ENCODE results near the gene FANCD2.
"Not testable (repeated sequence)": the region's sequence is repeated elsewhere in the genome, so short reads cannot be mapped to it uniquely, and the experiment has no call there.

The FANCD2 gene

DNA sequence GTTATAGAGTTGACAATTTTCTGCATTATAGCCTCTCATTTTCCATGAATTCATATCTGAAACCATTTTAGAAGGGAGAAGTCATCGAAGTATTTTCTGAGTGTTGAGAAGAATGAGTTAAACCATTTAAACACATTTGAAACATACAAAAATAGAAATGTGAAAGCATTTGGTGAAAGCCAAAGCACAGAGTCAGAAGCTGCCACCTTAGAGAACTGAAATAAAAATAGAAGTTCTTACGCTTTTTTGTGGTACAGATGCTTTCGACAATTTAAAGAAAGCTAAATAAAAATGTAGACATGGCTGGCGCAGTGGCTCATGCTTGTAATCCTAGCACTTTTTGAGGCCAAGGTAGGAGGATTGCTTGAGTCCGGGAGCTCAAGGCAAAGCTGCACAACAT lies 72.8 kb downstream of the FANCD2 start:
- DNase-seq (ENCODE audit: low read depth, low spot score) = no peak

DNA sequence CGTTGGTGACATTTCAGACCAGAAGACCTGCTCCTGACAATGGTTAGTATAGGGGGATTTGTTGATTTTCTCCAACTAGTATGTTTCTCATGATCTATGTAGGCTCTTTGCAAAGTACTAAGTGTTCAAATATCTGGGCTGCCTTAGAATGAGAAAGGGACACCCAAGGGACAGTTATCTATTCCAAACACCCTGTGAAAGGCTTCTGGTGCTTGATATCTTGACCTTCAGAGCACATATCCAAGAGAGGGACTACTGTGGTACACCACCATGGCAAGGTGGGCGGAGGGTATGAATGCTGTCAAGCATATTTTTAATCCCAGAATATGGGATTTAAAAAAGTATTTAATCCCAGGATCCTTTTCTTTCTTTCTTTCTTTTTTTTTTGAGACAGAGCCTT lies 80.7 kb downstream of the FANCD2 start:
- no peak for DNase-seq (ENCODE audit: low read depth, low spot score)

DNA sequence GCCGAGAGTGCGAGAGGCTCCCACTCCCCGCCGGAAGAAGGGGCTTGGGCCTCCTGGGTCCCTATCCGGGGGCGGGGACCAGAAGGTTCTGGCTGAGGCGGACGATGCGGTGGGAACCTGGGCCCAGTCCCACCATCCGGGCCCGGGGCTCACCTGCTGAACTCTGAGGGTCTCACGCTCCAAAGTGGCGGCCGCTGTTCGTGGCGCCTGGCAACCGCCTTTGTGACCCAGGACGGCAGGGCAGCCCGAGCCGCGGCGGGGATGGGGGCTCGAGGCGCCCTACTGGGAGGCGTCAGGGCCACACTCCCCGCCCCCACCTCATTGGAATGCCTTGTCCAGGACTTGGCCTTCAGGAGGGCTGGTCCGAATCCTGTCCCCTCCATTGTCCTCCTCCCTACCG lies 81.9 kb downstream of the FANCD2 start, which contains the start of gene FANCD2OS:
FANCD2OS (minus strand) TSS at position 165 of the 400 bp plus-strand sequence. CDS start 3,481 bp downstream, outside the sequence.
- no peak for DNase-seq (ENCODE audit: low read depth, low spot score)

DNA sequence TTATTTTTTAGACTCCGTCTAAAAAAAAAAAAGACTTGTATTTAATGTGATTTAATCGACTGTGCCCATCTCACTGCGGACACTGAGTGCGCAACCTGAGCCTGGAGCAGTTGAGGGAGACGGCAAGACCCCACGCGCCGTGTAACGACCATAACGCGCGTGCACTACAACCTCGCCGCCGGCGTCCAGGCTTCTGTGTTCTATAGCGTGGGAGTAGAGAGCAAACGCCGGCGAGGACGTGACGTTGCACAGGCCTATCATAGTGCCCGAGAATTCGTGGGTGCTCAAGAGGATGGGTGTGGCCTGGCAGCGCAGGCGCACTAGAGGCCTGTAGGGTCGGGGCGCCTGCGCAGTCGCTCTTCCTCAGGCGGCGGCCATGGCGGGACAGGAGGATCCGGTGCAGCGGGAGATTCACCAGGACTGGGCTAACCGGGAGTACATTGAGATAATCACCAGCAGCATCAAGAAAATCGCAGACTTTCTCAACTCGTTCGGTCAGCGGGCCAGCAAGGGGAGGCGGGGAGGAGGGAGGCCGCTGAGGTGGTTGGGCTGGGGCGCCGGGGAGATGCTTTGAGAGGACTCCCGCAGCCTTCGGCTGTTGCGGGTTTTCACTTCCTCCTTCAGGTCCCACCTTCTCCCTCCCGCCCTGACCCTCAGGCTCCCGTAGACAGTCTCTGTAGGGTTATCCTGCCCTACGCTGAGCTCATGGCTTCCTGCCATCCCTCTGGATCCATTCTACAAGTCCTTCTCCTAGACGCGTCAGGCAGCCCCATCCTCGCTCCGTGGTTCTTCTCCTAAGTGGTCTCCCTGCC lies 89.3 kb downstream of the FANCD2 start, which contains the start of gene BRK1:
BRK1 (plus strand) TSS at position 350 of the 812 bp plus-strand sequence; CDS start at position 377, 27 bp downstream.
- peak; percentile 98 for DNase-seq (ENCODE audit: low read depth, low spot score)

DNA sequence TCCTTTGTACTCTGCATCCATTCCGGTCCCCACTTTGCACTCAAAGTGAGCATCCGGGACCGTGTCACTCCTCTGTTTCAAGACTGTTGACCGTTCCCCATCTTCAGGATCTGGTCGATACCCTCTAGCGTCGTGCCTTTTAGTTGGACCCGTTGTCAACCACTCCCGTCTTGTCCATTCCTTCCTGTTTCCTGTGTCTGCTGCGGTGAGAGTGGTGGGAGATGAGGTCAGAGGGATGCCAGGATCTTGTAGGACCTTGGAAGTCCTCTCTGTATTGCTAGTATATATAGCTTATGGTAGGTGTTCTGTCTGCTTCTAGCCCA lies 89.9 kb downstream of the FANCD2 start:
- peak; percentile 64 for DNase-seq (ENCODE audit: low read depth, low spot score)

DNA sequence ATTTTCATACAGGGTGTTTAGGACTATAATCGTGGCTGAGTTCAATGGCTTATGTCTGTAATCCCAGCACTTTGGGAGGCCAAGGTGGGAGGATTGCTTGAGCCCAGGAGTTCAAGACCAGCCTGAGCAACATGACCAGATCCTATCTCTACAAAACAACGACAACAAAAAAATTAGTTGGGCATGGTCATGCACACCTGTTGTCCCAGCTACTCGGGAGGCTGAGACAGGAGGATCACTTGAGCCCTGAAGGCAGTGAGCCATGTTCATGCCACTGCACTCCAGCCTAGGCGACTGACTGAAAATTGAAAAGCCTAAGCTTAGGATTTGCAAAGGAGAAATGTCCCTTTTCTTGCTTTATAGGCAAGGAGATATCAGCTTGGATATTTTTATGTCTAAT lies 90.7 kb downstream of the FANCD2 start:
- DNase-seq (ENCODE audit: low read depth, low spot score) = no peak

DNA sequence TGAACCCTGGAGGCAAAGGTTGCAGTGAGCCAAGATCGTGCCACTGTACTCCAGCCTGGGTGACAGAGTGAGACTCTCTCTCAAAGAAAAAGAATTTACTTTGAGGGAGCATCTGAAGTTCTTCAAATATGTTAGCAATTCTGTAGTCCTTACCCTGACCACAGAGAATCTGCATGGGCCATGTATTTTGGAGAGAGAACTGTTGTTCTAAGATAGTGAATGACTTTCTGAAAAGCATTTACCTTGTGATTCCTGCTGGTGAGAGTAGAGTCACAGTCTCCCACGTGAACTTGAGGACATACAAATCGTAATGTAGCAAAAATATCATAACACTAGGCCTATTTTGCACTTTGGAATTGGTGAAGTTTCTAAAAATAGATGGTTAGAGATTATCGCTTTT lies 93.1 kb downstream of the FANCD2 start:
- DNase-seq (ENCODE audit: low read depth, low spot score) = peak; percentile 59

DNA sequence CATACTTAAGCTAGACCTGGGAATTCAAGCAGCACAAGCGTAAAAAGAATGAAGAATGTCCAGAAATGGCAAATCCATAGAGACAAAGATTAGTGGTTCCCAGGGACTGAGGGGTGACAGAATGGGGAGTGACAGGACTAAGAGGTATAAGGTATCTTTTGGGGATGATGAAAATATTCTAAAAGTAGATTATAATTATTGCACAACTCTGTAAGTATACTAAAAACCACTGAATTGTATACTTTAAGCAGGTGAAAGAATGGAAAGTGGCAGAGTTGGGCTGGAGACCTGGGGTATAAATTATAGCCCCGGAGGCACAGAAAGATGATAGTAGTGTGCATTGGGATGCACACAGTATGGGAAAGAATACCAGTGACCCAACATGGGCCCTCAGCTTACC lies 94.8 kb downstream of the FANCD2 start:
- no peak for DNase-seq (ENCODE audit: low read depth, low spot score)

DNA sequence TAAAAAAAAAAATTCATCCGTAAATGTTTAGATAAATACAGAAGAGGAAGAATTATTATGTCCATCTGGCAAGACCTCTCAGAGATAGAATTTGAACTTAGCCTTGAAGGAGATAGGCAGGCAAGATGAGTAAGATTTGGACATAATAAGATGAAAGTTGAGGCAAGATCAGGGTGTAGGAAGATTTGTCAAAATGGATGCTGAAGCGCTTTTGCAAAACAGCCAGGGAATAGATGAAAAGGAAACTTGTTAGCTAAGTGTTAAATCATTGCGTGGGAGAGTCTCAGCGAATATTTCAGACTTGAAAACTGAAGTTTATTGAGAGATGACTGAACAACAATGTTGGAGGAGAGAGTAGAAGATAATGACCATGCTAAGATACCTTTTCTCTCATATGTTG lies 96.5 kb downstream of the FANCD2 start:
- DNase-seq (ENCODE audit: low read depth, low spot score) = no peak

DNA sequence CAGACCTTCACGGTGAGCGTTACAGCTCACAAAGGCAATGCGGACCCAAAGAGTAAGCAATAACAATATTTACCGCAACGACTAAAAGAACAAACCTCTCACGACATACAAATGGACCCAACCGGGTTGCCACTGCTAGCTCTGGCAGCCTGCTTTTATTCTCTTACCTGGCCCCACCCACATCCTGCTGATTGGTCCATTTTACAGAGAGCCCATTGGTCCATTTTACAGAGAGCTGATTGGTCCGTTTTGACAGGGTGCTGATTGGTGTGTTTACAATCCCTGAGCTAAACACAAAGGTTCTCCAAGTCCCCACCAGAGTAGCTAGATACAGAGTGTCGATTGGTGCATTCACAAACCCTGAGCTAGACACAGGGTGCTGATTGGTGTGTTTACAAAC lies 109.6 kb downstream of the FANCD2 start:
- DNase-seq (ENCODE audit: low read depth, low spot score) = not testable (repeated sequence)

DNA sequence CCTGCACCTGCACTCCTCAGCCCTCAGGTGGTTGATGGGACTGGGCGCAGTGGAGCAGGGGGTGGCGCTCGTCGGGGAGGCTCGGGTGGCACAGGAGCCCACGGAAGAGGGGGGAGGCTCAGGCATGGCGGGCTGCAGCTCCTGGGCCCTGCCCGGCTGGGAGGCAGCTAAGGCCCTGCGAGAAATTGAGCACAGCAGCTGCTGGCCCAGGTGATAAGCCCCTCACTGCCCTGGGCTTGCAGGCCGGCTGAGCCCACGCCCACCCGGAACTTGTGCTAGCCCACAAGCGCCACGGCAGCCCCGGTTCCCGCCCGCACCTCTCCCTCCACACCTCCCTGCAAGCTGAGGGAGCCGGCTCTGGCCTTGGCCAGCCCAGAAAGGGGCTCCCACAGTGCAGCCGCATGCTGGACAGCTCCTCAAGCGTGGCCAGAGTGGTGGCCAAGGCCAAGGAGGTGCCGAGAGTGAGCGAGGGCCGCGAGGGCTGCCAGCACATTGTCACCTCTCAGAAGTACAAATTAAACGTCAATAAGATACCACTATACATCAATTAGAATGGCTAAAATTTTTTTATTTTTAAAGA lies 110.3 kb downstream of the FANCD2 start:
- no peak for DNase-seq (ENCODE audit: low read depth, low spot score)

DNA sequence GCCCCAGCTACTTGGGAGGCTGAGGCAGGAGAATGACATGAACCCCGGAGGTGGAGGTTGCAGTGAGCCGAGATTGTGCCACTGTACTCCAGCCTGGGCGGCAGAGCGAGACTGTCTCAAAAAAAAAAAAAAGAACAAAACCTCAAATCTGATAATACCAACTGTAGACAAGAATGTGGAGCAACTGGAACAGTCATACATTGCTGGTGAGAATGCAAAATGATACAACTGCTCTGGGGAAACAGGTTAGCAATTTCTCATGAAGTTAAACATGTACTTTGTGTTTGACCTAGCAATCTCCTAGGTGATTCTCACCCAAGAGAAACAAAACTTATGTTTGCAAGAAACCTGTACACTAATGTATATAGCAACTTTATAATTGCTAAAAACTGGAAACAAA lies 110.9 kb downstream of the FANCD2 start:
- no peak for DNase-seq (ENCODE audit: low read depth, low spot score)

DNA sequence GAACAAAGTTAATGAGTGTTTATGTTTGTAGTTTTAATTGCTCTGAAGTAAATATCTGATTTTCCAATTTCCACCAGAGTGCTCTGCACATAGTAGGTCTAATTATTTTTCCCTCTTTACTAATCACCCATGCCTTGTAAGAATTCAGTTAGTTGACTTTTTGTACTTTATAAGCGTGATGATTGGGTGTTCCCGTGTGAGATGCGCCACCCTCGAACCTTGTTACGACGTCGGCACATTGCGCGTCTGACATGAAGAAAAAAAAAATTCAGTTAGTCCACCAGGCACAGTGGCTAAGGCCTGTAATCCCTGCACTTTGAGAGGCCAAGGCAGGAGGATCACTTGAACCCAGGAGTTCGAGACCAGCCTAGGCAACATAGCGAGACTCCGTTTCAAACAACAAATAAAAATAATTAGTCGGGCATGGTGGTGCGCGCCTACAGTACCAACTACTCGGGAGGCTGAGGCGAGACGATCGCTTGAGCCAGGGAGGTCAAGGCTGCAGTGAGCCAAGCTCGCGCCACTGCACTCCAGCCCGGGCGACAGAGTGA lies 114.8 kb downstream of the FANCD2 start:
- DNase-seq (ENCODE audit: low read depth, low spot score) = no peak

DNA sequence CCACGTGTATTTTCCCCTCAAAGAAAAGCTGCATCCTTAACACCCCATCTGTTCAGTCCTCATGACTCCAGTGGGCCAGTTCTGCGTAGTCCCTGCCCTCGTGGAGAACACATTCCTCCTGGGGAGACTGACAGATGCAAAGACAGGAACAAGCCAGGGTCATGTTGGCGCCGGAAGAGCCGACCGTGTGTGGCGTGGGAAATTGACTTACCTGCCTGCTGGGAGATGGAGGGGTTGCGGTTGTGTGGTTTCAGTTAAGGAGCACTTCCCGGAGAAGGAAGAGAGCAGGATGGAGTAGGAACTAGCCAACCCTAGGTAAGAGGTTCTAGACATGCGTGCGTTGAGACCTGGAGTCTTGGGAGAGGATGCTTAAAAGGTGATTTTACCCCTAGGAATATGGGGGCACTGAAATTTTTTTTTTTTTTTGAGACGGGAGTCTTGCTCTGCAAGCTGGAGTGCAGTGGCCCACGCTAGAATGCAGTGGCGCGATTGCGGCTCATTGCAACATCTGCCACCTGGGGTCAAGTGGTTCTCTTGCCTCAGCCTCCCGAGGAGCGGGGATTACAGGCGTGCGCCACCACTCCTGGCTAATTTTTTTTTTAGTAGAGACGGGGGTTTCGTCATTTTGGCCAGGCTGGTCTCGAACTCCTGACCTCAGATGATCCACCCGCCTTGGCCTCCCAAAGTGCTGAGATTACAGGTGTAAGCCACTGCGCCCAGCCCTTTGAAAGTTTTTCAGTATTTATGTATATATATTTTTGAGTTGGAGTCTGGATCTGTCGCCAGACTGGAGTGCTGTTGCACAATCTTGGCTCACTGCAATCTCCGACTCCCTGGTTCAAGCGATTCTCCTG lies 116.7 kb downstream of the FANCD2 start:
- no peak for DNase-seq (ENCODE audit: low read depth, low spot score)

DNA sequence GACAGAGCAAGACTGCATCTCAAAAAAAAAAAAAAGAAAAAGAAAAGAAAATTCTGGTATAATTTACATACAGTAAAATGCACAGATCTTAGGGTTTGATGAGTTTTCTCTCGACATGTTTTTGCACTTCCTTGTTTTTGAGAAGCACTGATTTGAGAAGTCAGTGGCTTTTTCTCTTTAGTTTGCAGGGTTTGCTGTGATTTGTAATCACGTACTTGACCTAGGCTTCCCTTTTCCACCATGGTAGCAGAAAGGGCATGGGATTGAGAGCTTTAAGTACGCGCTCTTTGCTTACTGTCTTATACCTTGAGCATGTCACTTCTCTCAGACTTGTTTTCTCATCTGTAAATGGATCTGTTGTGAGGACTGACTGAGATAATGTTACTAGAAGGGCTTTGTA lies 119.4 kb downstream of the FANCD2 start:
- DNase-seq (ENCODE audit: low read depth, low spot score) = no peak

DNA sequence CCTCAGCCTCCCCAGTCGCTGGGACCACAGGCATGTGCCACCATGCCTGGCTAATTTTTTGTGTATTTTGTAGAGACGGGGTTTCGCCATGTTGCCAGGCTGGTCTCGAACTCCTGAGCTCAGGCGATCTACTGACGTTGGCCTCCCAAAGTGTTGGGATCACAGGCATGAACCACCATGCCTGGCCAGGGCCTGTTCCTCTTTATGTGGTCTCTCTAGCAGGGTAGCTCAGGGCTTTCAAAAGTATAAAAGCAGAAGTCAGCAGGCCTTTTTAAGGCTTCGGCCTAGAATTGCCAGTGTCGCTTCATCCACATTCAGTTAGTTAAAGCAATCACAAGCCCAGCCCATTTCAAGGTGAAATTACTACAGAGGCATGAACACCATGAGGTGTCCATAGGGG lies 123.0 kb downstream of the FANCD2 start:
- DNase-seq (ENCODE audit: low read depth, low spot score) = no peak

DNA sequence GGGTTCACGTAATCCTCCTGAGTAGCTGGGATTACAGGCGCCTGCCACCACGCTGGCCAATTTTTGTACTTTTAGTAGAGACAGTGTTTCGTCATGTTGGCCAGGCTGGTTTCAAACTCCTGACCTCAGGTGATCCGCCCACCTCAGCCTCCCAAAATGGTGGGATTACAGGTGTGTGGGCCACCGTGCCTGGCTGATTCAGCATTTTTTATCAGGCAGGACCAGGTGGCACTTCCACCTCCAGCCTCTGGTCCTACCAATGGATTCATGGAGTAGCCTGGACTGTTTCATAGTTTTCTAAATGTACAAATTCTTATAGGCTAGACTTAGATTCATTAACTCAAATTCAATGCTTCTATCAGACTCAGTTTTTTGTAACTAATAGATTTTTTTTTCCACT lies 124.8 kb downstream of the FANCD2 start:
- no peak for DNase-seq (ENCODE audit: low read depth, low spot score)

Measured in astrocyte of the hippocampus (primary cell).